ENCODE results near the gene AMBP.

The AMBP gene

DNA sequence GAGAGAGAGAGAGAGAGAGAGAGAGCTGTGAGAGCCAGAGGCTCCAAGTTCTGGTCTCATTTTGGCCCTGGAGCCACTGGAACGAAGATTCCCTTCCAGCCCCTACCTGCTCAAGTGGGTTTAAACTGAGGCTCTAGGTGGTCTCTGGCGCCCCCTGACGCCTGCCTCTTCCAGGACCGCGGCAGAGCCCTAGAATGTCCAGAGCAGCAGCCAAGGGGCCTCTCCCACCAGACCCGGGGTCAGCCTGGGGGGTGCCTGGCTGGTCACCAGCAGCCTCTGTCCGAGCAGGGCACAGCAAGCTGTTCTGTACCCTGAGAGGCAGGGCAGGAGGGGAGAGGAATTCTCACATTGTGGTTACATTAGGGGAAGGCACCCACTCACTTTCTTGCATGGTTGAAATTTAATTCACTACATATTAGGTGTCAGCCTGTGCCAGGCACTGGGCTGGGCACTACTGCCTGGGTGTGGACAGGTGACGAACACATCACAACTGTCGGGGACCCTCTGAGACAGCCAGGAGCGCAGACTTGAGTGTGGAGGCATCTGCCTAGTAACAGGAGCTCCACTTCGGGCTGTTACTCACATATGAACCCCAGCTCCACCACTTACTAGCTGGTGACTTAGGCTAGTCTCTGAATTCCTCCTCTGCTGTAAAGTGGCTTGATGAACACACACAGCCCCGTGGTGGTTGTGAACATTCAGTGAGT lies 44.5 kb downstream of the AMBP start:
- DNase-seq (ENCODE audit: low spot score in 2 of 2): no peak
- Mint-ChIP-seq H3K4me3 (no peak overlapping the region), H3K27ac (no peak overlapping the region), H3K4me1 (no peaks in the 10 kb centered on the region), H3K27me3 (no peaks in the 10 kb centered on the region), H3K9me3 (peaks cover 3% of the 10 kb centered on the region), H3K36me3 (peaks cover 7% of the 10 kb centered on the region)
- no peak for ATAC-seq (ENCODE audit: low read depth)

DNA sequence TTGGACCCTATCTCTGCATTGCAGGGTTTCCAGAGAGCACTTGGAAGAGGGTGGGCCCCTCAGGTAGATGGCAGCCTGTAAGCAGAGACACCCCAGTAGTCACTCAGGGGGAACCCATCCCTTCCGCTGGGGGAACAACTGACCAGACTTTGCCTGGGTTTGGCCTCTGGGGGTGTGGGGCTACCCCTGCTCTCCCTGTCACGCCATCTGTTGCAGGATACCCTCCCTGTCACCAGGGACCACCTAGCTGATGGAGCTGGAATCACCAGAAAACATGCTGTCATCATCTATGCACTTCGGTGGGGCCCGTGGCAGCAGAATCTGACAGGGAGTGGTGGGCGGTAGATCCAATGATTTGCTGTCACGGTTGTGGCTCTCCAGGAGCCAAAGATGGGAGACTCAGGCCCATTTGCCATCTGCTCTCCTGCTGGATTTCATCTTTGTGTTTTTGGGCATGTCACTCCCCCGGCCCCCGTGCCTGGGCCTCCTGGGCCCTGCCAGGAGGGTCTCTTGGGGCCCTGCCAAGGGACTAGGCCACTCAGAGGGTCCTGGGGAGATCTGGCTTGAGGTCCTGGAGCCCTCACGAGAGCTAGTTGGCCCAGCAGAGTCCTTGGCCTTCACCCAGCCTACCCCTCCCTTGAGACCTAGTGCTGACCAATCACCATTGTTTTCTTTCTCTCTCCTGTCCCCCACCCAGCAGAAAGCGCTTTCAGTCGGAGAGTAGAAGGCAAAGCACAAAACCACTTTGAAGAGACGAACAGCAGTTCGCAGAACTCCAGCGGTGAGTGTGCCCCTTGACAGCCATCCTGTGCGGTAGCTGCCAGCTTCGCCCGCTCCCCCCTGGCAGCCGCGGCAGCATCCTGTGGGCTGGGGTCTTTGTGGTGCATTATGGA lies 45.9 kb downstream of the AMBP start:
- Mint-ChIP-seq H3K9me3 (peaks cover 3% of the 10 kb centered on the region), H3K4me3 (no peak overlapping the region)
- no peak for ATAC-seq (ENCODE audit: low read depth)

DNA sequence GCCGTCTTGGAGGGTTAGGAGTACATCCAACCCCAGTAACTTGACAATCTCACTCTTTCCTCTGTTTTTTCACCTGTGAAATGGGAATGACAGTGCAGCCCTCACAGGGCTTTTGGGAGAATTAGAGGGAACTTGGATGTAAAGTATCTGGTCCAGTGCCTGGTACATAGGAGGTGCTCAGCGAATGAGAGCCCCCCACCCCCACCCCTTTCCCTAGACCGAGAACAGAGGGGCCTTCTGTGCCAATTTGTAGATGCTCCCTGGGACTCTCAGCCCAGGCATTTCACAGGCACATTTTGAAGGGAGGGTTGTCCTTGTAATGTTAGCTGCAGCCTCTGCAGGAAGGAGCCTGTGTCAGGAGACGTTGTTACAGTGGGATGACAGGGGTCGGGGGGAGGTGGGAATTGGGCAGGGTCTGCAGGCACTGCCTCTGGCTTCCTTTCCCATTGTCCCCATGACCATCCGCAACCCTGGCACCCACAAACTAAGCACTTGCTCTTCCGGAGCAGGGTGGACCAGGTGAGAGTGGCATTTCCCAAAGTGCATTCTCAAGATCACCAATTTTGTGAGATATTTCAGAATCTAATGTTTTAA lies 47.0 kb downstream of the AMBP start:
- no peaks in the 10 kb centered on the region for H3K4me1 Mint-ChIP-seq
- H3K36me3 Mint-ChIP-seq: peaks cover 4% of the 10 kb centered on the region
- no peak for DNase-seq (ENCODE audit: low spot score in 2 of 2)

More for the DNA sequence above, 45.9 kb downstream of the AMBP start:
- Mint-ChIP-seq H3K36me3 (peaks cover 7% of the 10 kb centered on the region), H3K27me3 (no peaks in the 10 kb centered on the region), H3K4me1 (no peaks in the 10 kb centered on the region), H3K27ac (no peak overlapping the region)
- DNase-seq (ENCODE audit: low spot score in 2 of 2): no peak

DNA sequence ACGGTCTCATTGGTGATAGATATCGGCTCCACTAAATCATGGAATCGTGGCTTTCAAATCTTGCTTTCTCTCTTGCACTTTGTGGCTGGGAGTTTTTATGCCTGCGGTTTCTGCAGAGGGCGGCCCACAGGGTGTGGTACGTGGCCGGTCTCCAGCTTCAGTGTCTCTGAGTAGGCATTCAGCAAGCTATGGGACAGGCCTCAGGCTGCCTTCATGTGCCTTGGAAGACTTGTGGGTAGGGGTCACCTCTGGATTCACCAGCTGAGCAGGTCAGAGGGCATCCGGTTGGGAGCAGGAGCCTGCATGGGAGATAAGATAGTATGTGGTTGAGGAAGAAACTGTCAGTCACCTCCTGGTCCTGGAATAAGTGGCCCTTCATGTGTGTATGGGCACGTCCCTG lies 47.7 kb downstream of the AMBP start:
- H3K9me3 Mint-ChIP-seq: no peaks in the 10 kb centered on the region
- no peaks in the 10 kb centered on the region for H3K4me1 Mint-ChIP-seq
- H3K27me3 Mint-ChIP-seq: no peaks in the 10 kb centered on the region
- peaks cover 4% of the 10 kb centered on the region for H3K36me3 Mint-ChIP-seq
- no peak for ATAC-seq (ENCODE audit: low read depth)
- H3K4me3 Mint-ChIP-seq: no peak overlapping the region
- H3K27ac Mint-ChIP-seq: no peak overlapping the region
- DNase-seq (ENCODE audit: low spot score in 2 of 2): peak in 1 of 2 donors; percentile 8

More for the DNA sequence above, 47.0 kb downstream of the AMBP start:
- H3K9me3 Mint-ChIP-seq: no peaks in the 10 kb centered on the region
- H3K27me3 Mint-ChIP-seq: no peaks in the 10 kb centered on the region
- H3K4me3 Mint-ChIP-seq: no peak overlapping the region
- H3K27ac Mint-ChIP-seq: no peak overlapping the region
- no peak for ATAC-seq (ENCODE audit: low read depth)

DNA sequence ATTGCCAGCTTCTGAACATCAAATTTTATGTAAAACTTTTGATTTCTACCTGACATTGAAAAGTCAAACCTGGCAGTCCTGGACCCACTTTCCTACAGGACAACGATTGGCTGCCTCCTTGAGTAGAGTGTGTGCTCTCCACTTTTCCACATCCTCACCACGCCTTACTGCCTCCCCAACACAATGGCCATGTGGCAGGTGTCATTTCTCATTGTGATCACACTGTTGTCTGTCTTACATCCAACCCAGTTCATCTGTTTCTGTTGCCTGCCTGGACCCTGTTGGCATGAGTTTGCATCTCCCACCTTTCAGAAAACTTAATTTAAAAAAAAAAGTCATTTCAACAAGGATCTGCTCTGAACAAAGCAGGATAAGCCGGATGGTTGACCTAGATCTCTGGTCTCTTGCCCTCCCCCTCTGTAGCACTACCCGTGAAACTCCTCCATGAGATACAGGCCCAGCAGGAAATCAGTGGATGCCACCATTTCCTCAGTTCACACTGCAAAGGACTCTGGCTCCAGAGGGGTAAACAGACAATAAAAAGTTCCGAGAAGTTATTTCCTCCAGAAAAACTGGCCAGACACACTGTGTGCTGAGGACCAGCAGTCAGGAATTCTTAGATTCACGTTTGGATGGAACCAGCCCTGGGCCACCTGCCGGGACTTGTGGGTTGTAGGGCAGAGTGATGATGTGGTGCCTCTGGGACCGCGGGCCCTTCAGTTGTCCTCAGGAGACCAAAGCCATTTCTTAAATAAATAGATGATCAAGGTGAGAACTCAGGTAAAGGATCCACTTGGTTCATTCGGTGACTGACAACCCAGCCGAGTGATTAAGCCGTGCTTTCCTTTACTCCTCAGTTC lies 48.6 kb downstream of the AMBP start:
- Mint-ChIP-seq H3K27me3 (no peaks in the 10 kb centered on the region), H3K4me1 (no peaks in the 10 kb centered on the region), H3K4me3 (no peak overlapping the region), H3K9me3 (peaks cover 3% of the 10 kb centered on the region), H3K27ac (no peak overlapping the region), H3K36me3 (peaks cover 11% of the 10 kb centered on the region)
- ATAC-seq (ENCODE audit: low read depth) (no peak), DNase-seq (ENCODE audit: low spot score in 2 of 2) (peak in 1 of 2 donors; percentile 5)

DNA sequence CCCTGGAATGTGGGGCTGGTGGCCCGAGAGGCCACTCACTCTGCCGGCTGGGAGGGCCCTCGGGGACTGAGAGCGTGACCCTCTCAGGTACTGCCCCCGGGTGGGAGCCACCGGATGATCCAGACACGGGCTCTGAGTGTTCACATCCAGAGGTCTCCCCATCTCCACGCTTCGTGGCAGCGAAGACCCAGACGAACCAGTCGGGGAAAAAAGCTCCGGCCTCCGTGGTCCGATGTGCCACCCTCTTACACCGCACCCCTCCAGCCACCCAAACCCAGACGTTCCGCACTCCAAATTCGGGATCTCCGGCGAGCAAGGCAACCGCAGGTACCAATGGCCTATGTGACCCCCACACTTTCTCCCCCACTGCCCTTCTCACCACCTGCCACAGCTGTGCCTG lies 49.5 kb downstream of the AMBP start:
- no peak for ATAC-seq (ENCODE audit: low read depth)
- H3K4me1 Mint-ChIP-seq: no peaks in the 10 kb centered on the region
- peaks cover 10% of the 10 kb centered on the region for H3K9me3 Mint-ChIP-seq
- H3K36me3 Mint-ChIP-seq: peaks cover 16% of the 10 kb centered on the region
- no peak overlapping the region for H3K27ac Mint-ChIP-seq
- DNase-seq (ENCODE audit: low spot score in 2 of 2): peak in 1 of 2 donors; percentile 2
- H3K27me3 Mint-ChIP-seq: no peaks in the 10 kb centered on the region
- H3K4me3 Mint-ChIP-seq: no peak overlapping the region

DNA sequence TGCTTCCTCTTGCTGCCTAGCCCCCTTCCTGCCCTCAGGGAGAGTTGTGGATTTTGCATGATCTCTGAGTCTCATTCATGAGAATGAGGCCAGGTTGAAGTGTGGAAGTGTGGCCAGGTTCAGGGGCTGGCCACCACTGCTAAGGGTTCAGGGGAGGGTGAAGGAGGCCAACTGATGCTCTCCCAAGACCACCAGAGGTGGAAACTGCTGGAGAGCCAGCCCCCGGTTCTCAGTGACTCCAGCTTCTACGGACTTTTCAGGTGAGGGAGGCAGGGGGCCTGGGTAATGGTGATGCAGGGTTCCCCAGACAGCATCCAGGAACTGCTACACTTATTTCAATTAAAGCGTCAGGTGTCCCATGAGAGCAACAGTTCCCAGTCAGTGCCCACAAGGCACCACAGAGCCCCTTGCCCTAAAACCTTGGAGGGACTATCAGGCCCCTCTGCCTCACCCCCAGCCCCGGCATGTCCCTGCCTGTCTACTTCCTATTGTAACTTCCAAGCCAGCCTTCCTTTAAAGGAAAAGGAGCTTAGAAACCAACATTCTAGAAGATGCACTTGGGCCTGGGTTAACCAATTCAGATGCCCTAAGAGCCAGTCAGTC lies 50.1 kb downstream of the AMBP start:
- ATAC-seq (ENCODE audit: low read depth): no peak
- Mint-ChIP-seq H3K27me3 (no peaks in the 10 kb centered on the region), H3K36me3 (peaks cover 16% of the 10 kb centered on the region), H3K9me3 (peaks cover 11% of the 10 kb centered on the region), H3K27ac (no peak overlapping the region), H3K4me1 (no peaks in the 10 kb centered on the region), H3K4me3 (no peak overlapping the region)
- peak in 1 of 2 donors; percentile 2 for DNase-seq (ENCODE audit: low spot score in 2 of 2)

DNA sequence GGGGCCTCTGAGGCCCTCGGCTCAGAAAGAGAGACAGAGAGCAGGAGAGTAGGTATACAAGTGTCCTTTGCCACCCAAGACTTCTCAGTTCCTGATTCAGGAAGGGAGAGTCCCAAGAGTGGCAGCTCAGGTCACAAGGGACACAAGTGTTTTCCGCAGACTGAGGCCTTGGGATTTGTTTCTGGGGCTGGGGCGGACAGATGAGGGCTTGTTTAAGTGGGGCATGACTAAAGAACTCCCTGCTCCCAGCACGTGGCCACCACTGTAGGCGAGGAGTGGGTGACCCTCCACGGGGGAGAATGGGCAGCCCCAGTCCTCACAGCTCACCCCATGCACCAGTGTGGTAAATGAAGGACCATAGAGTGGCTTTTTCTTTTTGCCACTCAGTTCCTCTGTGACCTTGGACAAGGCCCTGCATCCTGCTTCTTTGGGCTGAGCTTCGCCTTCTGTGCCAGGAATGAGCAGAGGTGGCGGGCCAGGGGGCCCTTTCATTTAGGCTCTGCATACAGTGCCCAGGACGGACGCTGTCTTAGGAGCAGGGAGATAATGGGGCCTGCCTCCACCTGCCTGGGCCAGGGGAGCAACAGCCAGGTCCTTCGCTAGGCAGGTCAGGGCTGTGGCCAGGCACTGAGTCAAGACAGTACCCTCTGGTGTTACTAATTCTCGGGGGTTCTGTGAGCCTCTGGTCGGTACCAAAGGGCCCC lies 50.8 kb downstream of the AMBP start:
- DNase-seq (ENCODE audit: low spot score in 2 of 2): peak in 1 of 2 donors; percentile 5
- H3K4me3 Mint-ChIP-seq: no peak overlapping the region
- ATAC-seq (ENCODE audit: low read depth): no peak
- no peak overlapping the region for H3K27ac Mint-ChIP-seq
- no peaks in the 10 kb centered on the region for H3K27me3 Mint-ChIP-seq
- peaks cover 16% of the 10 kb centered on the region for H3K9me3 Mint-ChIP-seq
- H3K4me1 Mint-ChIP-seq: no peaks in the 10 kb centered on the region
- peaks cover 20% of the 10 kb centered on the region for H3K36me3 Mint-ChIP-seq

DNA sequence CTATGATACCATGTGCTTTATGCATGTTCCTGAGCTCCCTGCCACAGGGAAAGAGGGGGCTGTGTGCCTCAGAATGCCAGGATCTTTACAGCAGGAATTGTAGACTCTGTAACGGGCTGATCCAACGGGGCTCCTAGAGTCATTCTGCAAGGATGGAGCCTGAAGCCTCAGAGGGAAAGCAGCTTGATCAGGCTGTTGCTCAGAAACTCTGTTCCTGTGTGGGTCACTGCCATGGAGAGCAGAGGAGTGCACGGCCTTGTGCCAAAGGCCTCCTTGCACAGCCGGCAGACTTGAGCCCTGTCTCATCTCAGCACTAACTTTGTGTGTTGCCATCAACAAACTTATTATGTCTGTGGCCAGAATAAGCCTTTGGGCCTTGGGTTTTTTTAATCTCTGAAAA lies 51.8 kb downstream of the AMBP start:
- Mint-ChIP-seq H3K27ac (no peak overlapping the region), H3K27me3 (no peaks in the 10 kb centered on the region), H3K9me3 (peaks cover 16% of the 10 kb centered on the region), H3K4me1 (no peaks in the 10 kb centered on the region), H3K36me3 (peaks cover 20% of the 10 kb centered on the region), H3K4me3 (no peak overlapping the region)
- DNase-seq (ENCODE audit: low spot score in 2 of 2) (peak in 1 of 2 donors; percentile 1), ATAC-seq (ENCODE audit: low read depth) (no peak)

DNA sequence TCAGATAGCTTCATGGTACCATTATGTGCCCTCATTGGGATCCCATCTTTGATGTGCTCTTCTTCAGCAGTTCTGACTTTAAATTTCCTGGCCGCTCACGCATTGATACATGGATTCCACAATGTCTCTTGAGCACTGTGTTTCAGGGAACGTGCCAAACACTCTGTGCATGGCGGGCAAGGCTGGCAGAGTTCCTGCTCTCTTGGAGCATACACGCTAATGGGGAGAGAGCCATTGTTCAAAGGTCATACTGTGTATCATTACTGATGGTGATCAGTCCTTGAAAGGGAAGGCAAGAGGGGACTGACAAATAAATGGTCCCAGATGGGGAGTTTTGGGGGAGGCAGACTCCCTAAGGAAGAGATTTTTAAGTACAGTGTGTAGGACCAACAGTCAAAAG lies 52.3 kb downstream of the AMBP start:
- ATAC-seq (ENCODE audit: low read depth) (no peak), DNase-seq (ENCODE audit: low spot score in 2 of 2) (no peak)
- peaks cover 20% of the 10 kb centered on the region for H3K36me3 Mint-ChIP-seq
- no peaks in the 10 kb centered on the region for H3K27me3 Mint-ChIP-seq
- no peak overlapping the region for H3K27ac Mint-ChIP-seq
- H3K4me1 Mint-ChIP-seq: no peaks in the 10 kb centered on the region
- H3K9me3 Mint-ChIP-seq: peaks cover 16% of the 10 kb centered on the region
- H3K4me3 Mint-ChIP-seq: no peak overlapping the region

DNA sequence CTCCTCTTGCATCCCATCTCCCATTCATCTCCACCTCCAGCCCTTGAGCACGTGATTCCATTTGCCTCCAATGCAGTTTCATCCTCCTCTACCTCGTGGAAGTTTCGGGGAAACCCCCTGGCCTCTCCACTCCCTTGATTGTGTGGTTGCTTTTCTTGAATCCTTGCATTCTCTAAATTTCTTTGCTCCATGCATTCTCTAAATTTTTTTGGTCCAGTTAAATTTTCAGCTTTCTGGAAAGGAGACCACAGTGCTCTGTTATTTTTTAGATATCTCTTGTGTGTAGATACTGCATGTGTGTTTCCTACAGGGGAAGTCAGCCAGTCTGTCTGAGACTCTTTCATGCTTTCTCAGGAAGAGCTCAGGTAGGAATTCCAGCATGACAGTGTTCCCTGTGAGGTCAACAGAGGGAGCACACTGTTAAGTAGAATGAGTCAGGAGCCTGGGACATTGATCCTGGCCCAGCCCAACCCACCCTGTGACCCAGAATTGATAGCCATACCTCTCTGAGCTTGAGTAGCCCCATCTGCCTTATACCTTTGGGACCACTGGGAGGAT lies 52.8 kb downstream of the AMBP start:
- Mint-ChIP-seq H3K4me3 (no peak overlapping the region), H3K27me3 (no peaks in the 10 kb centered on the region), H3K27ac (no peak overlapping the region), H3K36me3 (peaks cover 20% of the 10 kb centered on the region), H3K9me3 (peaks cover 16% of the 10 kb centered on the region), H3K4me1 (no peaks in the 10 kb centered on the region)
- DNase-seq (ENCODE audit: low spot score in 2 of 2) (peak in 1 of 2 donors; percentile 2), ATAC-seq (ENCODE audit: low read depth) (no peak)

DNA sequence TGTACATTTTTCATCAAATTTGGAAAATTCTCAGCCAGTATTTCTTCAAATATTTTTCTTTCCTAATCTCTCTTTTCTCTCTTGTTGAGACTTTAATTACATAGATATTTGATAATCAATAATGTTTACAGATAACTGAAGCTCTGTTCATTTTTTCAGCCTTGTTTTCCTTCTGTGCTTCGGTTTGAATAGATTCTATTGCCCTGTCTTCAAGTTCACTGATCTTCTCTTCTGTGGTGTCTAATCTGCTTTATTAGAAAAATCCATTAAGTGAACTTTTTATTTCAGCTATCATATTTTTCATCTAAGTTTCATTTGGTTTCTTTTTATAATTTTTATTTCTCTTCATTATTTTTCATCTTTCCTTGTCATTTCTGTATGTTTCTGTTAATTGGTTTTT lies 54.1 kb downstream of the AMBP start:
- Mint-ChIP-seq H3K4me1 (no peaks in the 10 kb centered on the region), H3K27ac (no peak overlapping the region), H3K4me3 (no peak overlapping the region), H3K27me3 (no peaks in the 10 kb centered on the region), H3K36me3 (peaks cover 20% of the 10 kb centered on the region), H3K9me3 (peaks cover 16% of the 10 kb centered on the region)
- ATAC-seq (ENCODE audit: low read depth) (no peak), DNase-seq (ENCODE audit: low spot score in 2 of 2) (no peak)

Measured in memory B cell (primary cell).